NCI-H128 (cell line): ENCODE results near the gene ARPC1A.
A peak's percentile ranks its signal among the peaks of the same experiment; 100 is the strongest.
"Not testable (repeated sequence)": the region's sequence is repeated elsewhere in the genome, so short reads cannot be mapped to it uniquely, and the experiment has no call there.

Experiments
- DNase-seq: peaks from one replicate; lab custom pipeline; 2025; ENCODE audit not compliant: unreplicated experiment; lab: John Stamatoyannopoulos, UW

Gene ARPC1A

DNA sequence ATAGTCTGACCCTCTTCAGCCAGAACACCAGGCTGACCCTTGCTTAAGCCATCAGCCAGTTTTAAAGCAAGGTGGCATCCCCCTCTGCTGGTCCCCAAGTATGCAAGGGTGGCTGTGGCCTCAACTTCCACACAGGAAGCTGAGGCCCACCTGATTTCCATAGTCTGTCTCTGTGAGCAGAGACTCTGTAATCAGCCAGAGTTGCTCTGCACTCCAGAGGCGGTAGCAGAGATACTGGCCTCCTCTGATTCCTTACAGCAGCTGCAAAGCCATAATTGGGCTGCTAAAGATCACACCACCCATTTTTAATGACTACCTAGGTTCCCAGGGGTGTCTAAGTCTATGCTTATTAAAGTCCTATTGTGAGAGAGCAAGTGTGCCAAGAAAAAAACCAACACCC, 80.9 kb downstream of the ARPC1A start:
- no peak for DNase-seq

DNA sequence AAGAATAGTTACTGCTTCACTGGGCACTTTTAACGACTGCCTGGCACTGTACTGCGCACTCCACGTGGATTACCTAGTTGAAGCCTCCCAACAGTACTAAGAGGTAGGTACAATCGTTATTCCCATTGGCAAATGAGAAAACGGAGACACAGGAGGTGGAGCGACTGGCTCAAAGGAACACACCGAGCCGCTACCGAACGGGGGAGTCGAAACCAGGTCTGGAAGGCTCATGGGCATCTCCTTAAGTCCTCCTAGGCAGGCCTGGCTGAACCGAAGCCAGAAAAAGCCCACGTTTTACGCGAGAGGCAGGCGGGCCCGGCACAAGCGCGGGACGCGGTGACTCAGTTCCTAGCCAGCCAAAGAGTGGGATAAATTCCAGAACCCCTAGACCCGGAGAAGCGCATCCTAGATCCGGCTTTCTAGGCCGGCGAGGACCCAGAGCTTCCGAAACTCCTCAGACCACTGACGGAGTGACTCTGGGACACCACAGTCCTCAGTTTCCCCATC, 82.2 kb downstream of the ARPC1A start:
- no peak for DNase-seq

DNA sequence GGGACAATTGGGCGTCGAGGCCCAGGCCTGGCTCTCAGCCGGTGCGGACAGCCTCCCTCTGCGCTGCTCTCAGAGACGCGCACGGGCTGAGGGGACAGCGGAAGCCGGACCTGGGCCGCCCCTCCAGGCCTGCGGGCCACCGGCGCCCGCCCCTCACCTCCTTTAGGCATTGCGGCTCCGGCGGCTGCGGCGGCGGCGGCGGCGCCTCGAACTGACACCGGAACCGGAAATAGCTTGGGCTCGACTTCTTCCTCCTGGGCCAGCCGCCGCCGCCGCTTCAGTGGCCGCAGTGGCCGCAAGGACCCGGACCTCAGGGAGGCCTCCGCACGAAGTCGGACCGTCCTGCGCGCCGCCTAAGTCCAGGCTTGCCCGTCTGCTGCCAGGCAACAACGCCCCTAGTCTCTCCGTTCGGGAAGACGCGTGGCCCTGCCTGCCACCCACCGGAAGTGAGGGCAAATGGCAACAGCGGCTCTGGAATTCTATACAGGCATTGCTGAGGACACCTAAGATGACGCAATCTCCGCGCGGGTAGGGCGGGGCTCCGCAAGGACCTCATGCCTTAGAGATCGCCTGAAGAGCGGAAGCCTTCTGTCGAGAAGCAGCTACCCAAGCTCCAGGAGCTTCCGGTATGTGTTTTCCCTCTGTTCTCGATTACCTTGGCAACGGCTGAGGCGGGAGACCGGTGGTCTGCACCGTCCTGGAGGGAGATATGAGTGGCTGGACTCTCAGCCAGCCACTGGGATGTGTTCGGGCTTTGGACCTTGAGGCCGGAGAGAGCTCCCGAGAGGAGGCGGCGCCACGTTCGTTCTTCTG, 82.9 kb downstream of the ARPC1A start, which contains the start of the genes BUD31 and PDAP1:
Gene BUD31 (plus strand): TSS at position 591 of the 813 bp plus-strand sequence. CDS start 2,124 bp downstream, outside the sequence.
Gene PDAP1 (minus strand): TSS at position 219 of the 813 bp plus-strand sequence. CDS start 49 bp downstream, at position 170.
- peak; percentile 84 for DNase-seq

DNA sequence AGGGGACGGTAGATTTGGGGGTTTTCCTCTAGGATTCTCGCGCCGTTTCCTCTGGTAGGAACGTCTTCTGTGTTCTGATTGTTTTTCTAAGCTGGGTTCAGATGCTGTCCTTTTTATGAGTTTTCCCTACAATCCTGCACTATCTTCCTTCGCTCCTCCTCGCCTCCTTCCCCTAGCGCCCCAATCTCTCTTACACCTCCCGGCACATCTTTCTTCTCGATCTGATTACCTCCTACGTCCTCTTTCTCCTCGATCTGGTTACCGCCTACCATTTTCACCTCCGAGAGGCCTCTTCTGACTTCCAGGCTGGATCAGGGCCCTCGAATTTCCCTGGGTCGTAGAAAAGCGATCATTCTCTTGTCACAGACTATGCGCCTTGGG, 83.5 kb downstream of the ARPC1A start:
- no peak for DNase-seq

DNA sequence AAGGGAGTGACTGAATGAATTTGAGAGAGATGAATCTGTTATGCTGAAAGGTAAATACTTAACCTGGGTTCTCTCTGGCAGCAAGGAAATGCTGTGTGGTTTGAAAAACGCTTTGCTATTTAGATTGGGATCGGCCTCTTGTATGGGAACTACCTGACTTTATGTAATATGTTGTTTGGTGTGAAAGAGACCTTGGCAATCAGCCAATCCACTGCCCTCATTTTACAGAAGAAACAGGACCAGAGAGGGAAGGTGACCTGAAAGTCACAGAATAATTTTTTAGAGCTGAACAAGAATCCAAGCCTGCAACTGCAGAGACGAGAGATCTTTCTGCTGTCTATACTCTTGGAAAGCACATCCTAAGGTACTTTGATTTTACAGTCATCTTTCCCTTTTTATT, 84.1 kb downstream of the ARPC1A start:
- no peak for DNase-seq

DNA sequence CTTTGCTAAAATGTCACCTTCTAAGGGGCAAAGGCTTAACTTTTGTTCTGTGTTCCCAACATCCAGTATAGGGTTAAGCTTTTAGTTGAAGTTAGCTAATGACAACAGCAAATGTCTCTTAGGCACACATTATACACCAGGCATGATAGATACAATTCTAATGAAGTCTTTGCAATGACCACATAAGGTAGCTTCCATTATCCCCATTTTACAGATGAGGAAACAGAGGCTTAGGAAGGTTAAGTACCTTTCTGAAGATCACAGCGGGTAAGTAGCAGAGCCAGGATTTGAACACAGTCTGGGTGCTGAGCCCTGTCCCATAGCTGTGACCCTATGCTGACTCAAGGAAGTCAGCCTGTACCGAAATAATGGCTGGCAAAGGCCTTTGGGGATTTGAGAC, 84.9 kb downstream of the ARPC1A start:
- DNase-seq = no peak

DNA sequence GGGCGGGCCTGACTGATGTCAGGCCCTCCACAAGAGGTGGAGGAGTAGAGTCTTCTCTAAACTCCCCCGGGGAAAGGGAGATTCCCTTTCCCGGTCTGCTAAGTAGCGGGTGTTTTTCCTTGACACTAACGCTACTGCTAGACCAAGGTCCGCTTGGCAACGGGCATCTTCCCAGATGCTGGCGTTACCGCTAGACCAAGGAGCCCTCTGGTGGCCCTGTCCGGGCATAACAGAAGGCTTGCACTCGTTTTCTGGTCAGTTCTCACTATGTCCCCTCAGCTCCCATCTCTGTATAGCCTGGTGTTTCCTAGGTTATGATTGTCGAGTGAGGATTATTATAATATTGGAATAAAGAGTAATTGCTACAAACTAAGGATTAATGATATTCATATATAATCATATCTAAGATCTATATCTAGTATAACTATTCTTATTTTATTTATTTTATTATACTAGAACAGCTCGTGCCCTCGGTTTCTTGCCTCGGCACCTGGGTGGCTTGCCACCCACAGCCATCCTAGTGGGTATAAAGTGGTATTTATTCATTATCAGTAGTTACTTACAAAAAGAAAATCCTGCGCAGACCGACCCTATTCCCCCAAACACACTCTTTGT, 89.9 kb downstream of the ARPC1A start:
- not testable (repeated sequence) for DNase-seq
